Neural cell (in vitro differentiated cells): ENCODE measurements around the gene DNMT3L.

Experiments
- EZH2 ChIP-seq: fragments of 200-600, 300-800 bp; shearing (Covaris generic), sonication (generic); IDR thresholded peaks from 2 replicates; pipeline ENCODE4 v1.6.1; 2014; ENCODE audit warnings: antibody characterized with exemption, low read length, borderline replicate concordance, mild to moderate bottlenecking; ENCODE audit not compliant: insufficient read depth, poor library complexity, severe bottlenecking
- POLR2AphosphoS5 ChIP-seq: IDR thresholded peaks from 2 replicates; pipeline ENCODE4 v1.6.1; 2012
- SMC3 ChIP-seq: fragments of 450-650 bp; conservative IDR thresholded peaks from 2 replicates; pipeline ENCODE4 v1.6.1; 2014; ENCODE audit warnings: antibody characterized with exemption, mild to moderate bottlenecking, moderate library complexity; ENCODE audit not compliant: poor library complexity
- TF ChIP-seq, protein P1 (sequence below): fragments of 450-650 bp; IDR thresholded peaks from 2 replicates; pipeline ENCODE4 v1.5.1; 2014; ENCODE audit warnings: antibody characterized with exemption, mild to moderate bottlenecking, moderate library complexity; ENCODE audit not compliant: poor library complexity, severe bottlenecking

DNA sequence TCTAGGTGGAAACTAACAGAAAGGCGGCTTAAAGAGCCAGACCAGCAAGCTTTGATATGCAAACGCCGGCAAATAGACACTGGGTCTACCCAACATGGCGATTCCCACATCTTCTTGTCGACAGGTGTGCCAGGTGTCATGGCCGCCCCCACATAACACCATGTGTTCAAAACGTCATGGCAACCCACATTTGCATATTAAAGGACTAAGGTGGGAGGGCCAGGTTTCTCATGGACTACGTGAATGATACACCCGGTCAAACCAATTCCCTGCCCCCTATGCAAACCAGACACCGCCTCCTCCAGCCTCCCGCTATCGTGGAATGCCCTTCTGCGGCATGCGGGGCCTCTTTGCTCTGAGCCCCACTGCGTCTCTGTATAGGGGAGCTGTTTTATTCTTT, 62.2 kb downstream of the DNMT3L start:
- TF ChIP-seq SMC3 (no peak), EZH2 (no peak), POLR2AphosphoS5 (no peak)
- TF ChIP-seq, protein P1, sequence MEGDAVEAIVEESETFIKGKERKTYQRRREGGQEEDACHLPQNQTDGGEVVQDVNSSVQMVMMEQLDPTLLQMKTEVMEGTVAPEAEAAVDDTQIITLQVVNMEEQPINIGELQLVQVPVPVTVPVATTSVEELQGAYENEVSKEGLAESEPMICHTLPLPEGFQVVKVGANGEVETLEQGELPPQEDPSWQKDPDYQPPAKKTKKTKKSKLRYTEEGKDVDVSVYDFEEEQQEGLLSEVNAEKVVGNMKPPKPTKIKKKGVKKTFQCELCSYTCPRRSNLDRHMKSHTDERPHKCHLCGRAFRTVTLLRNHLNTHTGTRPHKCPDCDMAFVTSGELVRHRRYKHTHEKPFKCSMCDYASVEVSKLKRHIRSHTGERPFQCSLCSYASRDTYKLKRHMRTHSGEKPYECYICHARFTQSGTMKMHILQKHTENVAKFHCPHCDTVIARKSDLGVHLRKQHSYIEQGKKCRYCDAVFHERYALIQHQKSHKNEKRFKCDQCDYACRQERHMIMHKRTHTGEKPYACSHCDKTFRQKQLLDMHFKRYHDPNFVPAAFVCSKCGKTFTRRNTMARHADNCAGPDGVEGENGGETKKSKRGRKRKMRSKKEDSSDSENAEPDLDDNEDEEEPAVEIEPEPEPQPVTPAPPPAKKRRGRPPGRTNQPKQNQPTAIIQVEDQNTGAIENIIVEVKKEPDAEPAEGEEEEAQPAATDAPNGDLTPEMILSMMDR: no peak
